Measurements from ENCODE around the gene NAV2.

Gene NAV2

DNA sequence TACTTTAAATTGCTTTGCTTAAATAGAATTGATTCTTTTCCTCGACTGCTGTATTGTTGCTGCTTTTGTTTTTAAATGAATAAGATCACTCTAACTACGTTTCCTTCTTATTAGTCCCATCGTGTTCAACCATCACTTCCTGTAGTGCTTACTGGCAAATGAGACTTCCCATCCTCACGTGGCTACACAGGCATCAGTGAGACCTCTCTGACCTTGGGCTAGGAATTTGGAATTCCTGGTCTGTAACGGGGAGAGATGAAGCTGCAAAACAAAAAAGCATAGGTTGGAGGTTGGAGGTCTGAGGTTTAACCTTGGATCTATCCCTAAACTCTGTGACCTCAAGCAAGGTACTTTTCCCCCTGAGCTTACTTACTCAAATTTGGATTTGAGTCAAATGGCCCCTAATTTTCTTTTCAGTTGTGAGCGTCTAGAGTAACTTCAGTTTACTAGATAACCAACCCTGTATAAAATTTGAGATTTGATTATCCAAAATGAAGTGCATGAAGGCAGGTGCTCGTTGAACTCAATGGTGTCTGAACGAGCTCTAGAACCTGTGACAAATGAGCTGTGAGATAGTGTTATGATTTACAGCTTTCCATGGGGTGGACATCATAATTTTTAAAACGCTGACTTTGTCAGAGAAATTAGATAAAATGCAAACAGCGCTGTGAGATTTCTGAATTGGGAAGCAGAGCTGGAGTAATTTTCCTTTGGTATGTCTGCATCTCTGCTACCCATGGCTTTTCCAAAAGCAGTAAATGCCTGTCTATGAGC lies 296.4 kb downstream of the NAV2 start:
- DNase-seq: no peak

- no peak for DNase-seq
Measured at GRCh38 chr11:20010156-20010850, 297.7 kb downstream of the NAV2 start.

DNA sequence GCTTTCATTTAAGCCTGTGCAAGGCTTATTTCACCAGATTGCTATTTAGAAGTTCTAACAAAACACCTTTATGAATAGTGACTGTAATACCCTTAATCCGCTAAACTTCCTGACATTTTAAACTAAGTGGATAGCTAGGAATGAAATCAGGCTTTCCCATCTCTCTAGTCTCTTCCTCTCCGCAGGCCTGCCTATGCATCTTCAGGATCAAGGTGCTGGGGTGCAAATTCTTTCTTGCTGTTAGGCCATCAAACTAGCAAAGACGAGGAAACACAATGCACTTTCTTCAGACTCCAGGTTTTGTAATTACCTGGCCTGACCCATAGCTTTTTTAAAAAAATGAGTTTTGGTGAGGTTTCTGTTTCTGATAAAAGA lies 298.2 kb downstream of the NAV2 start:
- DNase-seq: no peak

DNA sequence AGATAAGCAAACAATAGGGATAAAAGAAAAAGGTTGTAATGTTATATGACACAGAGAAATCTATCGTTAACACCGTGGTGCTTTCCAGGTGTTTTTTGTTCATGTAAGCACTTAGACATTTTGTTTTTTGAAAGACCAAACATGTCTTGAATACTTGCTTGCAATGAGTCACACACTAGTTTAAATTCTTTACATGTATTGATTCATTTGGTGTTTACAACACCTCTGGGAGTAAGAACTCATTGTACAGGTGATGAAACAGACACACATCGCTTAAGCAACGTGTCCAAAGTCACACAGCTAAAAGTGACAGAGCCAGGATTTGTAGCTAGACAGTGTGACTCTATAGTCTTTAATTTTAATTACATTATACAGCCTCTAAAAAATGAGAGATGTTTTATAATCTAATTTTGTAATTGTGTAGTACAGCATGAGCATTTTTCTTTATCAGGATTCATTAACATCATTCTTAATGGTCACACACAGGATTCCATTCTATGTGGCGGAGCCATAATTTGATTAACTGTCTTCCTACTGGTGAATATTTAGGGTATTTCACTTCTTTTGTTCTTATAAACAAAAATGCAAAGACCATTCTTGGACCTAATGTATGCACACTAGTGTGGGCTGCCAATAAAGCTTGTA lies 298.8 kb downstream of the NAV2 start:
- no peak for DNase-seq

DNA sequence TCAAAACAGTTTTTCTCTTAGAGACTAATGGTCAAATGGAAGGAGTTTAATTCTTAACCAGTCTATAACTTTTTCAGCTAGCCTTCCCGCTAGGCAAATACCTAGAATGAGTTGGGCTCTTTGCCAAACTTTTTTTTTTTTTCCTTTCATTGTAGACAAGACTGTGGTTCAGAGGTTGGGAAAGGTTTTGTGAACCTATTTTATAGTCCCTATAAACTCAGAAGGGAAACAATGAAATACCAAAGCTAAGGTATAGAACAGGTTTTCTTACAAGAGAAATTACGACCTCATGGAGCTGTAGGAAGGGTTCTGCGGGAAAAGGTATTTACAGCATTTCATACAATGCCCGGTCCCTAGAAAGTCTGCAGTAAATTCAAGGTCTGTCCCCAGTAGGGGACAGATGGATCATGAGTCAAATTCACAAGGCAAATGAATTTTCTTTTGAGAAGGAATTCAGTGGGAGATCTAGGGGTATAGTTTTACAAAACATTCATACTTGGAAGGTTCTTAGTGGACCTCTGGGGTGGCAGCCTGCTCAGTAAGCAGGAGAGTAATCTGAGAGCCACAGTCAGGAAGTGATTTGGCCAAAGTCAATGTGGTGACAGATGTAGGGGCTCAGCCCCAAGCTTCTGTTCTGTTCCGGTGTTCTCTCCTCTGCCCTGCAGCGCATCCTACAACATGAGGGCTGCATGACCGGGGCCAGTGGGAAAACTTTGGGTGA lies 300.9 kb downstream of the NAV2 start:
- DNase-seq: no peak

- DNase-seq: no peak
Measured at GRCh38 chr11:20014067-20014402, 301.4 kb downstream of the NAV2 start.

DNA sequence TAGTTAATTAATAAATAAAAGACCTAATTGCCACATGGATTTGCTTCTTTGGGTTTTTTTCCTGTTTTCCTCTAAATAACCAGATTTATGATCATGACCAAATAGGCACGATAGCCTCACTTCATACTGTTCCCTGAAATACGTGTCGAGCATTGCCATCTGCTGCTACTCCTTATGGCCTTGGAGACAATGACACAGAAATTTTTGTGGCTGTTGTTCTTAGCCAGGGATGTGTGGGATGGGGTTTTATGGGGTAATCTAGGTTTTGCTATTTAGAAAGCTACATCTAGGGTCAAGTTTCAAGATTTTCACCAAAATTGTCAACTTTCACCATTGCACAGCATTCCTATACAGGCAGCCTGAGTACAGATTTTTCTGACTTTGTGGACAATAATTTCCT lies 302.5 kb downstream of the NAV2 start:
- DNase-seq: no peak

- DNase-seq: no peak
Measured at GRCh38 chr11:20015529-20016427, 303.1 kb downstream of the NAV2 start.

GRCh38 chr11:20016526-20016925 lies 303.9 kb downstream of the NAV2 start:
- DNase-seq: no peak

DNA sequence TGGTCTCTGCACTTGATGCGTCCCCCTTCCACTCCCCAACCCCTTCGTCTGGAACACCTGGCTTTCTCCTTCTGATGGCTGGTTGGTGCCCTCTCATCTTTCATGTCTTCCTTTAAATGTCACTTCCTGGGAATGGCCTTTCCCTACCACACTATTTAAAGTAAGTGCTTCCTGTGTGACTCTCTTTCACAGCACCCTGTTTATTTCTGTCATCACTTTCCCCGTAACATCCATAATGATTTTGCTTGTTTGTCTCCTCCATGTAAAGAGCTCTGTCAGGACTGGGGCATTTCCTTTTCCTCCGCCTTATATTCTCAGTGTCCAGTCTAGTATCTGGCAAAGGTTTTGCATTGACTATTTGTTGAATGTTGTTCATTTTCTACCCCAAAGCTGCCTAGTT lies 304.7 kb downstream of the NAV2 start:
- no peak for DNase-seq

DNA sequence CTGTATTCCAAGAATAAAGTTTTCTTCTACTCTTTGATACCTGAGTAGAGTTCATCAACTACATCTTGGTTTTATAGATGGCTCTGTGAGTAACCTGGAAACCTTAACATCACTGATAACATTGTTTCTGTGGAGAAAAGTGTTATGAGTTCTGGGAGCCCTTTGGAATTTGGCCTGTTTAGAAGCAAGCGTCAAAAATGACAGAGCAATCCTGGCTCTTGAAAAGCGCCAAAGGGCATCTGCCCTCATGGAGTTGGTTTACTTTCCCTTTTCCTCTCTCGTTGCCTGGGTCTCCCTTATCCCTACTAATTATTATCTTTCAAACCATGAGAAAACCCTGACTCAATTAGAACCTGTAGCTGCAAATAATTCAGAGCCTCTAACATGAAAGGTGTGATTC lies 307.6 kb downstream of the NAV2 start:
- DNase-seq: no peak

GRCh38 chr11:20020716-20021115 lies 308.1 kb downstream of the NAV2 start:
- no peak for DNase-seq

GRCh38 chr11:20021212-20021611 lies 308.6 kb downstream of the NAV2 start:
- DNase-seq: no peak

DNA sequence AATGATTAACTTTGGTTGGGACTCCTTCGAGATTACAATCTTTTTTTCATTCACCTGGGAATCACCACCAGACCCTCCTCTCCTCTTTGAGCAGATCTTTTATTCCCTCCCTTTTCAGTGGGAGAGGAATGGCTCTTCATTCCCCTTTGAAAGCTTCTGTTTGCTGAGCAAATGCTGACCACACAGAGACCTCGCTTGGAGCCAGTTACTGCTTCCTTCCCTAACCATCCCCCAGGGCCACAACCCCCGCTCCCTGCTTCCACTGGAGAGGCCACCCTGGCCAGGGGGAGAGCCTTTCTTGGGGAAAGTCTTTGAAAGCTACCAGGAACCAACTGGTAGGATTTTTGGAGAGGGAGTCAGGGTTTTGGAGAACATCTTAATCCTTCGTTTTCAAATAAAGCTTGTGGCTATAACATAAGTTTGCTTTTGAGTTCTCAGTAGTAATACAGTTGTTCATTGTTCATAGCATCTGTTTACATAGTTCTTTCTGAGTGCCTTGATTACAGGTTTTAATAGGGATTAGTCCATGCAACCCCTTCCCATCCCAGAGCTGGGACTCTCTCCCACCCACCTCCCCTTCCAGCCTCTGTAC lies 309.2 kb downstream of the NAV2 start:
- no peak for DNase-seq

DNA sequence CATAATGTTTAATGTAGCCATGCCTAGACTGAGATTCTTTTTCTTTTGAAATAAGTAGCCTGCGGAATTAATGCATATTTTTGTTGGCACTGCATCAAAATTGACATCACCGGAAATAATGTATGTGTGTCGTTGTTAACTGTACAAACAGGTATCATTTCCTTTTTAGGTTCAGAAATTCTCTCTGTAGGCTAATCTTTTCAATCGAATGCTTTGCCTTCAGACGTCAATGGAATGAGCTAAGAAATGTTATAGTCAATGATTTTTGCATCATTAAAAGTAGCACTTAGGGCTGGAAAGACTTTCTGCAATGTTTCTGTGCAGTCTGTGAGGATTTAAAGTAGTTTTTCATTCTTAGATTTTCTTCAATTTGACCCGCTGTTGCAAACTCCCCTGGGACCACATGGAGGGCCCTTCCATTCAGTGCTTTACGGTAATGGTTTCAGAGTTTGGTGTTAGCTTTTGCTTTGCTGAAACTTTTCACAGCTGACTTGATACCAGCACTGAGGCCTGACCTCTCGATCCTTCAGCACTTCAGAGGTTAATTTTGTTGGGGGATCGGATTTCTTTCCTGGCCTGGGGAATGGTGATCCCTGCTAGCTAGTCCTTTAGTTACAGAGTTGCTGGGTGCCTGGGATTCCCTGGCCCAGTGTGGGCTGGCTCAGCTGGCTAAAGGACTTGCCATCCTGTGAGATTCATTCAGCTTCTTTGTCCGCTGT lies 309.9 kb downstream of the NAV2 start:
- no peak for DNase-seq

- no peak for DNase-seq
Measured at GRCh38 chr11:20023082-20023426, 310.4 kb downstream of the NAV2 start.

GRCh38 chr11:20024172-20024935 lies 311.7 kb downstream of the NAV2 start:
- no peak for DNase-seq

- no peak for DNase-seq
Measured at GRCh38 chr11:20025332-20025840, 312.7 kb downstream of the NAV2 start.

DNA sequence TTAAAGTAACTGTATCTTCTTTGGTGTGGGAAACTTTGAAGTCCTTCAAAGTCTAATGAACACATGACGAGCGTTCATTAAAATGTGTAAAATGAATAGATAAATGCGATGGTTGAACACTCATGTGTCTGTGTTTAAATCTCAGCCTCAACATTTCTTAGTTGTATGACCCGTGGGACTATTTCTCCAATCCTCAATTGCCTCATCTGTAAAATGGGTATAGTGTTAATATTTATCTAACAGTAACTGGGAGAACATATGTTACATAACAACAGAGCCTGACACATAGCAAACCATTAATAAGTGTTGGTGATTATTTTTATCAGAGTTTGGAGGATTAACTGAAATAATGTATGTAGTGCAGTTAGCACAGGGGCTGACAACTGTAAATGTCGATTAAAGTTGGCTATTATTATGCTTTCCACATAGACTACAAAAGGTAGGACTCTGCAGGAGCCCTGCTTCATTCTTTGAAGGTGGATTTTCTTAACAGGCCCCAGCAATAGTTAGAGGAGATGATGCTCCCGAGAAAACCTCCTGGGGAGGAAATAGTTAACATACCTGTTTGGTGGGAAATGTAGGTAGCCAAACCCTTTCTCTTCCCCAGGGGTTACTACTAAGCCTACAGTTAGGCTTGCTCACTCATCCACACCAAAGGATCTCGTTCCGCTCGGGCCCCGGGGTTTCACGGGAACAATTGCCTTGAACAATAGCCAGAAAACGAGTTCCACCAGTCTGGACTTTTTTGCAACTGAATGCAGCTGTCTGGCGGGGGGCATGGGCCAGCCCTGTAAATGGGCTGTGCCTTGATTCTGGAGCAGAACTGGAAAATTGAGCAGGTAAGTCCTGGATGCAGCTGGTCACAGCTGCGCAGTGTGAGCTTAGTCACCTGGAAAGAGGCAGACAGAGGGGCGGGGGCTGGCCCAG lies 314.3 kb downstream of the NAV2 start:
- no peak for DNase-seq
